GM12875 (cell line): ENCODE data around the gene DIP2A.

ENCODE experiments used
- H3K4me3 ChIP-seq: one replicate; pipeline ENCODE4 v1.5.1; 2011; ENCODE audit warnings: low read depth, low read length, control low read depth
- CTCF ChIP-seq: IDR thresholded peaks from 2 replicates; pipeline ENCODE4 v1.5.1; 2011; ENCODE audit warnings: low read depth, mild to moderate bottlenecking, control low read depth, inconsistent platforms, low read length, moderate library complexity, borderline replicate concordance; ENCODE audit not compliant: insufficient read depth

DIP2A gene

GRCh38 chr21:46454142-46454541 is 4.5 kb upstream of the DIP2A start:
- no peak overlapping the region for H3K4me3 ChIP-seq
- no peak for TF ChIP-seq CTCF

- no peak for TF ChIP-seq CTCF
- H3K4me3 ChIP-seq = no peak overlapping the region
These were observed 3.9 kb upstream of the DIP2A start for GRCh38 chr21:46454634-46455390.

- TF ChIP-seq CTCF = no peak
- H3K4me3 ChIP-seq = no peak overlapping the region
These were observed 2.9 kb upstream of the DIP2A start for GRCh38 chr21:46455575-46456385.

GRCh38 chr21:46456750-46457149 is 1.9 kb upstream of the DIP2A start:
- H3K4me3 ChIP-seq = no peak overlapping the region
- TF ChIP-seq CTCF = no peak

GRCh38 chr21:46457801-46458314 is 833 bp upstream of the DIP2A start:
- peak overlapping the region; percentile 80 for H3K4me3 ChIP-seq
- no peak for TF ChIP-seq CTCF

GRCh38 chr21:46459024-46459355 is 299 bp downstream of the DIP2A start:
- no peak for TF ChIP-seq CTCF
- peak overlapping the region; percentile 91 for H3K4me3 ChIP-seq
